Thoracic aorta (tissue), 2 donors: ENCODE measurements around the gene MAD1L1. TPM values are rescaled to one million over a fixed set of nuclear protein-coding genes. Genes with fewer than 3 reads are reported as not detected.
A peak's percentile ranks its signal among the peaks of the same experiment; 100 is the strongest.

ENCODE experiments used
- ATAC-seq: fragments of 150-250 bp; one replicate; pipeline ENCODE4 v1.8.0; 2017; ENCODE audit warnings: low read depth; ENCODE audit not compliant: insufficient number of reproducible peaks, low FRiP score
- DNase-seq: peaks from one replicate; pipeline ENCODE4 v3.0.0-alpha.2; 2020; ENCODE audit warnings: low spot score
- H3K27ac ChIP-seq, 2 donors: fragments of 200-600 bp; sonication (generic); 1 replicate in 1 of 2; 2 replicates in 1 of 2; pipeline ENCODE4 v1.5.1; 2016; ENCODE audit warnings: mild to moderate bottlenecking in 2 of 2, moderate library complexity in 2 of 2
- H3K27me3 ChIP-seq: fragments of 200-600 bp; sonication (generic); replicated peaks from 2 replicates; pipeline ENCODE4 v1.6.0; 2016; ENCODE audit warnings: mild to moderate bottlenecking; ENCODE audit not compliant: insufficient read depth
- H3K36me3 ChIP-seq: fragments of 200-600 bp; sonication (generic); one replicate; pipeline ENCODE4 v1.5.1; 2016
- H3K4me1 ChIP-seq, 2 donors: fragments of 200-600 bp; sonication (generic); 1 replicate in 1 of 2; 2 replicates in 1 of 2; pipeline versions ENCODE4 v1.5.1 to v1.6.0; 2016; ENCODE audit warnings: low read depth in 2 of 2, mild to moderate bottlenecking in 1 of 2; ENCODE audit not compliant: control insufficient read depth in 1 of 2
- H3K4me3 ChIP-seq: fragments of 200-600 bp; sonication (generic); 2 replicates; pipeline ENCODE4 v1.5.1; 2016; ENCODE audit warnings: mild to moderate bottlenecking
- H3K9me3 ChIP-seq: fragments of 200-600 bp; sonication (generic); 2 replicates; pipeline ENCODE4 v1.5.1; 2016
- CTCF ChIP-seq: fragments of 200-600 bp; sonication (generic); IDR thresholded peaks from one replicate; pipeline ENCODE4 v1.5.1; 2019; ENCODE audit warnings: antibody characterized with exemption
- total RNA-seq, 2 donors: library from RNA; depleted of rRNA; stranded (reverse); fragments of >200 nt; gene quantifications; one replicate each; pipeline versions ENCODE4 v1.1.0 to v1.2.3, GENCODE V29; 2016

MAD1L1 gene
- total RNA-seq, 2 donors from 2014 or later, result 27.4 to 41.3 TPM

- peaks cover 6 to 23% of the 10 kb centered on the region in 2 donors for H3K4me1 ChIP-seq
- peak overlapping the region in 1 of 2 donors; percentile 70 for H3K27ac ChIP-seq
- no peaks in the 10 kb centered on the region for H3K36me3 ChIP-seq
- DNase-seq, result peak; percentile 16
- H3K27me3 ChIP-seq, result no peaks in the 10 kb centered on the region
- TF ChIP-seq CTCF, result no peak
- peak; percentile 1 for ATAC-seq
- peaks cover 7% of the 10 kb centered on the region for H3K9me3 ChIP-seq
- peak overlapping the region; percentile 62 for H3K4me3 ChIP-seq
These were observed 212.8 kb downstream of the MAD1L1 start for GRCh38 chr7:2019711-2020511.

- Histone ChIP-seq H3K27me3 (no peaks in the 10 kb centered on the region), H3K4me1 (peaks cover 6 to 23% of the 10 kb centered on the region in 2 donors), H3K4me3 (peak overlapping the region; percentile 62), H3K36me3 (no peaks in the 10 kb centered on the region), H3K27ac (peak overlapping the region; percentile 56 to 70), H3K9me3 (peaks cover 1% of the 10 kb centered on the region)
- ATAC-seq (no peak), DNase-seq (no peak)
- TF ChIP-seq CTCF, result no peak
These were observed 213.4 kb downstream of the MAD1L1 start for GRCh38 chr7:2019461-2019710.

GRCh38 chr7:2018569-2019460 lies 213.9 kb downstream of the MAD1L1 start:
- Histone ChIP-seq H3K27me3 (no peaks in the 10 kb centered on the region), H3K4me1 (peaks cover 6 to 23% of the 10 kb centered on the region in 2 donors)
- no peak for ATAC-seq

GRCh38 chr7:2017914-2018568 lies 214.7 kb downstream of the MAD1L1 start:
- no peak for TF ChIP-seq CTCF
- H3K27me3 ChIP-seq, result no peaks in the 10 kb centered on the region
- peaks cover 6 to 23% of the 10 kb centered on the region in 2 donors for H3K4me1 ChIP-seq
- H3K36me3 ChIP-seq, result no peaks in the 10 kb centered on the region
- ATAC-seq (no peak), DNase-seq (no peak)
- no peak overlapping the region for H3K4me3 ChIP-seq
- H3K9me3 ChIP-seq, result no peaks in the 10 kb centered on the region
- no peak overlapping the region for H3K27ac ChIP-seq

More at GRCh38 chr7:2018569-2019460, 213.9 kb downstream of the MAD1L1 start:
- peak overlapping the region; percentile 56 to 70 for H3K27ac ChIP-seq
- no peaks in the 10 kb centered on the region for H3K9me3 ChIP-seq
- H3K4me3 ChIP-seq, result peak overlapping the region; percentile 62
- H3K36me3 ChIP-seq, result no peaks in the 10 kb centered on the region
- DNase-seq, result no peak
- no peak for TF ChIP-seq CTCF

GRCh38 chr7:2017481-2017891 lies 215.3 kb downstream of the MAD1L1 start:
- Histone ChIP-seq H3K36me3 (no peaks in the 10 kb centered on the region), H3K27me3 (no peaks in the 10 kb centered on the region), H3K4me3 (no peak overlapping the region), H3K4me1 (peaks cover 6 to 23% of the 10 kb centered on the region in 2 donors), H3K9me3 (no peaks in the 10 kb centered on the region), H3K27ac (no peak overlapping the region)
- no peak for ATAC-seq
- no peak for TF ChIP-seq CTCF
- DNase-seq, result no peak
